B cell (primary cell): Measurements from ENCODE around the gene REEP5.

Source experiments
- CTCF ChIP-seq: fragments of 200-600 bp; IDR thresholded peaks from one replicate; pipeline ENCODE4 v1.8.0; 2022; ENCODE audit warnings: antibody characterized with exemption, mild to moderate bottlenecking
- EZH2 ChIP-seq: IDR thresholded peaks from 2 replicates; pipeline ENCODE4 v1.6.1; 2012; ENCODE audit warnings: borderline replicate concordance, low read depth, mild to moderate bottlenecking, moderate library complexity, low read length; ENCODE audit not compliant: insufficient read depth, poor library complexity, severe bottlenecking

GRCh38 chr5:112883192-112883591 is 38.8 kb downstream of the REEP5 start:
- TF ChIP-seq CTCF, result no peak
- no peak for TF ChIP-seq EZH2
